Glutamatergic neuron (in vitro differentiated cells): ENCODE data around the gene ABCG2. TPM values are rescaled to one million over a fixed set of nuclear protein-coding genes. Genes with fewer than 3 reads are reported as not detected.

Experiments
- DNase-seq: peaks from one replicate; pipeline ENCODE4 v3.0.0; 2022
- H3K27ac Mint-ChIP-seq: one replicate; pipeline ENCODE4 v1.8.0; 2020; ENCODE audit warnings: mild to moderate bottlenecking, mixed read lengths, inconsistent platforms; ENCODE audit not compliant: unreplicated experiment
- H3K27me3 Mint-ChIP-seq: one replicate; pipeline ENCODE4 v1.8.0; 2020; ENCODE audit warnings: mild to moderate bottlenecking, moderate library complexity, mixed read lengths, inconsistent platforms; ENCODE audit not compliant: unreplicated experiment
- H3K36me3 Mint-ChIP-seq: one replicate; pipeline ENCODE4 v1.8.0; 2020; ENCODE audit warnings: mild to moderate bottlenecking, mixed read lengths, inconsistent platforms; ENCODE audit not compliant: unreplicated experiment
- H3K4me1 Mint-ChIP-seq: one replicate; pipeline ENCODE4 v1.8.0; 2020; ENCODE audit warnings: mild to moderate bottlenecking, low read depth, mixed read lengths, inconsistent platforms; ENCODE audit not compliant: unreplicated experiment
- H3K4me3 Mint-ChIP-seq: one replicate; pipeline ENCODE4 v1.8.0; 2020; ENCODE audit warnings: mild to moderate bottlenecking, mixed read lengths, inconsistent platforms; ENCODE audit not compliant: unreplicated experiment
- H3K9me3 Mint-ChIP-seq: one replicate; pipeline ENCODE4 v1.8.0; 2020; ENCODE audit warnings: mild to moderate bottlenecking, moderate library complexity, mixed read lengths, inconsistent platforms; ENCODE audit not compliant: unreplicated experiment
- CTCF ChIP-seq: fragments of 200-600 bp; sonication (generic); IDR thresholded peaks from one replicate; pipeline ENCODE4 v1.5.0; 2021; ENCODE audit not compliant: partially characterized antibody, unreplicated experiment
- total RNA-seq: library from RNA; stranded (reverse); fragmentation: NEBNext Ultra II Directional; extraction: Animal tissue kit (Norgen Biotek cat#: 25700); gene quantifications from one replicate; pipeline ENCODE4 v1.2.1, GENCODE V29; 2021; ENCODE audit not compliant: unreplicated experiment

ABCG2 gene
- total RNA-seq, 1 donor from 2014 or later: not detected

- H3K4me3 Mint-ChIP-seq: no peak overlapping the region
- DNase-seq: no peak
- peaks cover 2% of the 10 kb centered on the region for H3K9me3 Mint-ChIP-seq
- TF ChIP-seq CTCF: no peak
- H3K27ac Mint-ChIP-seq: no peak overlapping the region
- H3K27me3 Mint-ChIP-seq: no peaks in the 10 kb centered on the region
- H3K36me3 Mint-ChIP-seq: peaks cover 9% of the 10 kb centered on the region
- no peaks in the 10 kb centered on the region for H3K4me1 Mint-ChIP-seq
These were observed 20.8 kb upstream of the ABCG2 start for GRCh38 chr4:88179261-88179660.

GRCh38 chr4:88178626-88179231, 20.3 kb upstream of the ABCG2 start:
- no peaks in the 10 kb centered on the region for H3K27me3 Mint-ChIP-seq
- H3K36me3 Mint-ChIP-seq: peaks cover 9% of the 10 kb centered on the region
- no peak overlapping the region for H3K27ac Mint-ChIP-seq
- H3K4me1 Mint-ChIP-seq: no peaks in the 10 kb centered on the region
- TF ChIP-seq CTCF: no peak
- peaks cover 2% of the 10 kb centered on the region for H3K9me3 Mint-ChIP-seq
- DNase-seq: no peak
- no peak overlapping the region for H3K4me3 Mint-ChIP-seq

GRCh38 chr4:88177983-88178625, 19.7 kb upstream of the ABCG2 start:
- Mint-ChIP-seq H3K4me1 (no peaks in the 10 kb centered on the region), H3K27me3 (no peaks in the 10 kb centered on the region), H3K4me3 (no peak overlapping the region), H3K9me3 (peaks cover 2% of the 10 kb centered on the region), H3K27ac (no peak overlapping the region), H3K36me3 (peaks cover 9% of the 10 kb centered on the region)
- no peak for DNase-seq
- TF ChIP-seq CTCF: no peak

- Mint-ChIP-seq H3K4me1 (no peaks in the 10 kb centered on the region), H3K4me3 (no peak overlapping the region), H3K27me3 (no peaks in the 10 kb centered on the region), H3K9me3 (peaks cover 1% of the 10 kb centered on the region), H3K36me3 (no peaks in the 10 kb centered on the region), H3K27ac (no peak overlapping the region)
- no peak for DNase-seq
- no peak for TF ChIP-seq CTCF
These were observed 14.5 kb upstream of the ABCG2 start for GRCh38 chr4:88172987-88173386.

- H3K27me3 Mint-ChIP-seq: no peaks in the 10 kb centered on the region
These were observed 12.8 kb upstream of the ABCG2 start for GRCh38 chr4:88171206-88171605.

More at GRCh38 chr4:88171206-88171605, 12.8 kb upstream of the ABCG2 start:
- no peak for DNase-seq
- no peak for TF ChIP-seq CTCF
- Mint-ChIP-seq H3K4me1 (no peaks in the 10 kb centered on the region), H3K36me3 (no peaks in the 10 kb centered on the region), H3K9me3 (no peaks in the 10 kb centered on the region), H3K4me3 (no peak overlapping the region), H3K27ac (no peak overlapping the region)
